GM12878 (cell line): ENCODE data around the gene CMSS1.

ENCODE experiments used
- BCL3 ChIP-seq: IDR thresholded peaks from 2 replicates; pipeline ENCODE4 v1.6.1; 2011; ENCODE audit warnings: borderline replicate concordance, low read depth, mild to moderate bottlenecking, moderate library complexity, low read length; ENCODE audit not compliant: insufficient read depth, poor library complexity, severe bottlenecking
- CBX5 ChIP-seq: sonication (generic); IDR thresholded peaks from 2 replicates; pipeline ENCODE4 v1.6.1; 2016; ENCODE audit warnings: low read depth, moderate library complexity, mild to moderate bottlenecking, inconsistent platforms
- CREB1 ChIP-seq: IDR thresholded peaks from 2 replicates; pipeline ENCODE4 v1.6.1; 2012; ENCODE audit warnings: low read depth, mild to moderate bottlenecking, inconsistent platforms
- CTCF ChIP-seq, 3 experiments: IDR thresholded peaks in 2 of 3; conservative IDR thresholded peaks in 1 of 3; 2 replicates each; pipeline ENCODE4 v1.5.1; 2011; ENCODE audit warnings: low read depth in 3 of 3, low read length in 3 of 3, mild to moderate bottlenecking in 3 of 3, control low read depth in 2 of 3, moderate library complexity in 2 of 3, inconsistent platforms in 1 of 3, mixed read lengths in 1 of 3; ENCODE audit not compliant: control insufficient read depth in 2 of 3, insufficient read depth in 1 of 3; ENCODE audit errors: extremely low read depth in 1 of 3
- EP300 ChIP-seq, 2 experiments: fragments of 150-350 bp in 1 of 2; IDR thresholded peaks; 2 replicates each; pipeline ENCODE4 v1.6.1; 2011 to 2012; ENCODE audit warnings: low read depth in 2 of 2, low read length in 2 of 2, borderline replicate concordance in 1 of 2, improper control_type of control experiment in 1 of 2, inconsistent platforms in 1 of 2; ENCODE audit not compliant: control insufficient read depth in 1 of 2
- MTA3 ChIP-seq: IDR thresholded peaks from 2 replicates; pipeline ENCODE4 v1.6.1; 2012; ENCODE audit warnings: low read length, inconsistent platforms, borderline replicate concordance
- POLR2A ChIP-seq: IDR thresholded peaks from 2 replicates; pipeline ENCODE4 v1.6.1; 2011; ENCODE audit warnings: low read depth, mild to moderate bottlenecking, low read length
- RCOR1 ChIP-seq: conservative IDR thresholded peaks from 2 replicates; pipeline ENCODE4 v1.6.1; 2012; ENCODE audit warnings: low read depth, low read length, improper control_type of control experiment

DNA sequence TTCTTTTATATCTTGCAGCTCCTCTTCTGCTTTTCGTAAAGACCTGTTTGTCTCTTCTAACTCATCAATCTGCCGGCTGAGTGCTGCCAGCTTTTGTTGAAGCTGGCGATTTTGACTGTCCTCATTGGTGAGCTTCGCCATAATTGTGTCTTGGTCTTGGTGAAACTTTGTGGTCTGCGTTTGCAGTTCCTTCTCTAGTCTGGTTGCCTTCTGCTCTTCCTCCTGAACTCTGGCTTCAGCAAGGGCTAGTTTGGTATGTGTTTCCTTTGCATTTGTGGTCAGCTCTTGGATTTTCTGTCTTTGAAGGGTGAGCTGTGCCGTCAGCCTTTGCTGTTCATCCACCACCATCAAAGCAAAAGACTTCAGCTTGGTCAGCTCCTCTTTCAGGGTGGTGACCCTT lies 32.9 kb downstream of the CMSS1 start:
- TF ChIP-seq CBX5, result no peak
- no peak for TF ChIP-seq CTCF (IDR thresholded peaks at IDR 0.05 in 2 of 3, conservative IDR thresholded peaks at IDR 0.05 in 1 of 3; ENCODE audit: control insufficient read depth in 2 of 3, extremely low read depth in 1 of 3, insufficient read depth in 1 of 3, low read depth in 3 of 3, low read length in 3 of 3)
- TF ChIP-seq CREB1, result no peak
- no peak for TF ChIP-seq POLR2A
- no peak for TF ChIP-seq EP300 (IDR thresholded peaks at IDR 0.05; ENCODE audit: borderline replicate concordance in 1 of 2, control insufficient read depth in 1 of 2, low read depth in 2 of 2, low read length in 2 of 2)
- no peak for TF ChIP-seq RCOR1
- no peak for TF ChIP-seq MTA3
- no peak for TF ChIP-seq BCL3
